Stimulated activated CD4-positive, alpha-beta T cell treated with anti-CD3 and anti-CD28 coated beads, Interleukin-15, amount 100 ng/mL, for 48 hours (primary cell): ENCODE data around the gene EMID1.

Source experiments
- DNase-seq, 2 donors: peaks; one replicate each; pipeline ENCODE4 v3.0.0-alpha.2; 2020; ENCODE audit warnings: low read depth in 2 of 2

The EMID1 gene

GRCh38 chr22:29195118-29195963 lies 10.4 kb upstream of the EMID1 start:
- DNase-seq, result no peak

- no peak for DNase-seq
Observed at GRCh38 chr22:29195964-29196666, 9.6 kb upstream of the EMID1 start.

- DNase-seq, result no peak
Observed at GRCh38 chr22:29197096-29197495, 8.6 kb upstream of the EMID1 start.

- DNase-seq, result no peak
Observed at GRCh38 chr22:29198240-29198639, 7.5 kb upstream of the EMID1 start.

- DNase-seq, result no peak
Observed at GRCh38 chr22:29199702-29200400, 5.8 kb upstream of the EMID1 start.

- no peak for DNase-seq
Observed at GRCh38 chr22:29200901-29201300, 4.8 kb upstream of the EMID1 start.

- no peak for DNase-seq
Observed at GRCh38 chr22:29201782-29202181, 3.9 kb upstream of the EMID1 start.

- peak; percentile 48 to 50 for DNase-seq
Observed at GRCh38 chr22:29202212-29203192, 3.2 kb upstream of the EMID1 start.

GRCh38 chr22:29203488-29204454 lies 1.9 kb upstream of the EMID1 start:
- no peak for DNase-seq

- no peak for DNase-seq
Observed at GRCh38 chr22:29204455-29205183, 1.1 kb upstream of the EMID1 start.

- DNase-seq, result no peak
Observed at GRCh38 chr22:29205252-29205593, 473 bp upstream of the EMID1 start.

- DNase-seq, result no peak
Observed at GRCh38 chr22:29206372-29207242, 911 bp downstream of the EMID1 start.

- no peak for DNase-seq
Observed at GRCh38 chr22:29207243-29207550, 1.5 kb downstream of the EMID1 start.

- no peak for DNase-seq
Observed at GRCh38 chr22:29207562-29208501, 2.1 kb downstream of the EMID1 start.

GRCh38 chr22:29208502-29208862 lies 2.8 kb downstream of the EMID1 start:
- no peak for DNase-seq

- DNase-seq, result no peak
Observed at GRCh38 chr22:29208879-29209623, 3.4 kb downstream of the EMID1 start.

GRCh38 chr22:29209624-29209929 lies 3.9 kb downstream of the EMID1 start:
- DNase-seq, result no peak
